Measurements from ENCODE around the gene LDLRAD4.

The LDLRAD4 gene

DNA sequence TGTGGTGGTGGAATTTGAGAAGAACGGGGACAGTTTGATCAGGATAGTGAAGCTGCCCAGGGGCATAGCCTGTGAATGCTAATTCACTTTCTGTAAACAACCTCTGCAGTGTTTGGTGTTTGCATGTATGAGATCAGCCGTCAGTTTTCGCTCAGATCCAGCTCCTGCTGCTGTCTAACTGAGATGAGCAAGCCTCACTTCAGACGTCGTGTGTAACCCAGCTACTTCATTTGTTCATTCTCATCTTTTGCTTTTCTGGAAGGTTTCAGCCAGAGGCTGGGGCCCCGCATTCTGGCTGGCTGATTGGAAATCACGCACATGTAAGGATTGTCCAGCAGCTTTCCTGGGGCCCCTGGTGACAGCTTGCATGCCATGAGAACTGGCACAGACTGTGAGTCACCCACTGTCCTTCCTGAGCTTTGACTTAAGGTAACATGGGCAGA, 48.9 kb downstream of the LDLRAD4 start:
- Histone ChIP-seq H3K79me2 (ENCODE audit: control insufficient read depth, insufficient read depth, low read length, unreplicated experiment) (no peaks in the 10 kb centered on the region), H3K27me3 (ENCODE audit: insufficient read depth, low read length) (peaks cover 54% of the 10 kb centered on the region), H3K36me3 (ENCODE audit: insufficient read depth, low read length) (no peaks in the 10 kb centered on the region), H3K4me3 (ENCODE audit: low read depth, low read length) (no peak overlapping the region), H3K27ac (ENCODE audit: low read depth, low read length) (no peak overlapping the region), H2AFZ (ENCODE audit: low read length, unreplicated experiment) (no peak overlapping the region), H3K4me1 (ENCODE audit: control insufficient read depth, insufficient read depth, low read length, unreplicated experiment) (no peaks in the 10 kb centered on the region)

DNA sequence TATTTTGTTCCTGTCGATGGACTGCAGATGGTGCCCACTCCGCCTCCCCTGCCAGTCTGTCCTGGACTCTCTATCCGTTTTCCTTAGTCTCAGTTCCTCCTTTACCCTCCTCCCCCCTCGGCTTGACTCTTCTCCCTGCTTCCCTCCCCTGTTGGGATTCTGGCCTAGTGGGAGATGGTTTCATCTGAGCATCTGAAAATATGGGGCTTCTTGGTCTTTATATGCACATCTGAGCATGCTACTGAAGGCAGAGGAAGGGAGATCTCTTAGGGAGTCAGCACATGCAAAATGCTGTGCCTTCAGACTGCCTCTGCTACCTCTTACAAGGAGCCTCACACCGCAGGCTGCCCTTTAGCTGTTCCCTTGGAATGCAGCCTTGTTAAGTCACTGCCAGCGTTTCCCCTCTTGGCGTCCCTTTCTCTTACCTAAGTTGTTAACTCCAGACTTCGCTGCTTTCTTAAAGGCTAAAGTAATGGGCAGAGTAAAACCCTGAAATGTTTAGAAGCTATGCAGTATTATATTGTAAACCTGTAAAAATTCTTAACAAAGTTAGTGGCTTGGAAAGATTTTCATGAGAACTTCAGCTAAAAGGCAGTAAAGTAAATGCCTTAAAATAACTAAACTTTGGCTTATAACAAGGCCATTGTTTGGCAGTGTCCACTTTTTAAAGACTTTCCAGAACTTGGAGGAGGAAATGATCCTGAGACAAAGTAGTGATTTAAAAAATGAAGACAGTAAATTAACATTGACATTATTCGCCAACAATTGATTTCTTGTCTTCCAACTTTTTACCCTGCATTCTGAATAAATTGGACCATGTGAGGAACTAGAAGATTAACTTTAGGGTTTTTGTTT, 49.8 kb downstream of the LDLRAD4 start:
- H3K27ac ChIP-seq (ENCODE audit: low read depth, low read length) = no peak overlapping the region
- H3K36me3 ChIP-seq (ENCODE audit: insufficient read depth, low read length) = no peaks in the 10 kb centered on the region
- no peaks in the 10 kb centered on the region for H3K79me2 ChIP-seq (ENCODE audit: control insufficient read depth, insufficient read depth, low read length, unreplicated experiment)
- H3K4me3 ChIP-seq (ENCODE audit: low read depth, low read length) = no peak overlapping the region
- H2AFZ ChIP-seq (ENCODE audit: low read length, unreplicated experiment) = no peak overlapping the region
- H3K27me3 ChIP-seq (ENCODE audit: insufficient read depth, low read length) = peaks cover 54% of the 10 kb centered on the region
- H3K4me1 ChIP-seq (ENCODE audit: control insufficient read depth, insufficient read depth, low read length, unreplicated experiment) = no peaks in the 10 kb centered on the region

DNA sequence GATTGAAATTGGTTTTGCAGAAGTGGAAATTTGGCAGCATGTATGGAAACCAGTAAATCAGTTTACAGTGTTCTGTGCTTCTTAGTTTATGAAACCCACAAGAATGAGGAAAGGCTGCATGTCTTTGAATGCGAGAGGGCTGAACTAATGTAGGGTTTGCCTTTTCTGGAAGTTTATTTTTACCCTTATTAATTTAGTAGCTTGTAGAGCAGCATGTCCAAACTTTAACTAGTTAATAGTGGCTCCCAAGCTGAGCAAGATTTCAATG, 50.4 kb downstream of the LDLRAD4 start:
- Histone ChIP-seq H3K36me3 (ENCODE audit: insufficient read depth, low read length) (no peaks in the 10 kb centered on the region), H3K27me3 (ENCODE audit: insufficient read depth, low read length) (peaks cover 54% of the 10 kb centered on the region), H3K4me3 (ENCODE audit: low read depth, low read length) (no peak overlapping the region), H2AFZ (ENCODE audit: low read length, unreplicated experiment) (no peak overlapping the region), H3K27ac (ENCODE audit: low read depth, low read length) (no peak overlapping the region), H3K79me2 (ENCODE audit: control insufficient read depth, insufficient read depth, low read length, unreplicated experiment) (no peaks in the 10 kb centered on the region), H3K4me1 (ENCODE audit: control insufficient read depth, insufficient read depth, low read length, unreplicated experiment) (no peaks in the 10 kb centered on the region)

DNA sequence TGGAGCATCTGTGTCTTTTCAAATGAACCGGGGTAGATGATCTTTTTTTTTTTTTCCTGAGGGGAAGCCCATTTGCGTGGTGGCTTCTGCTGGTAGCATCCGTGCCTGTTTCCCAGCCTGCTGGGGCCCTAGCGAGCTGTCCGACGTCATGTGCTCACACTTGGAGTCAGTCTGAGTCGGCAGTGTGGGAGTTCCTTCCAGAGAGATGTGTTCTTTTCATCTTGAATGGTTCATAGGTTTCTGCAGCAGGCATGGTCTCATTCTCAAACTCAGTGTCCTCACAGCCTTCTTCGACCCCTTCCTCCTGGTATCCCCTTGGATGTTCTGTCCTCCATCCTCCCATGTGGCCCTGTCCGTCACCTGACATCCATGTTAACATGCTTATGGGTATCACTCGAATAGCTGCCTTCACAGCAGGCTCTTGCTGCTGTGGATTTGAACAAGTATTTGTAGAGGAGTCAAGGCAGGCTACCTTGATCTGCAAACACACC, 51.0 kb downstream of the LDLRAD4 start:
- no peak overlapping the region for H2AFZ ChIP-seq (ENCODE audit: low read length, unreplicated experiment)
- no peaks in the 10 kb centered on the region for H3K79me2 ChIP-seq (ENCODE audit: control insufficient read depth, insufficient read depth, low read length, unreplicated experiment)
- no peaks in the 10 kb centered on the region for H3K36me3 ChIP-seq (ENCODE audit: insufficient read depth, low read length)
- H3K4me1 ChIP-seq (ENCODE audit: control insufficient read depth, insufficient read depth, low read length, unreplicated experiment) = no peaks in the 10 kb centered on the region
- peaks cover 58% of the 10 kb centered on the region for H3K27me3 ChIP-seq (ENCODE audit: insufficient read depth, low read length)
- H3K4me3 ChIP-seq (ENCODE audit: low read depth, low read length) = no peak overlapping the region
- H3K27ac ChIP-seq (ENCODE audit: low read depth, low read length) = no peak overlapping the region

DNA sequence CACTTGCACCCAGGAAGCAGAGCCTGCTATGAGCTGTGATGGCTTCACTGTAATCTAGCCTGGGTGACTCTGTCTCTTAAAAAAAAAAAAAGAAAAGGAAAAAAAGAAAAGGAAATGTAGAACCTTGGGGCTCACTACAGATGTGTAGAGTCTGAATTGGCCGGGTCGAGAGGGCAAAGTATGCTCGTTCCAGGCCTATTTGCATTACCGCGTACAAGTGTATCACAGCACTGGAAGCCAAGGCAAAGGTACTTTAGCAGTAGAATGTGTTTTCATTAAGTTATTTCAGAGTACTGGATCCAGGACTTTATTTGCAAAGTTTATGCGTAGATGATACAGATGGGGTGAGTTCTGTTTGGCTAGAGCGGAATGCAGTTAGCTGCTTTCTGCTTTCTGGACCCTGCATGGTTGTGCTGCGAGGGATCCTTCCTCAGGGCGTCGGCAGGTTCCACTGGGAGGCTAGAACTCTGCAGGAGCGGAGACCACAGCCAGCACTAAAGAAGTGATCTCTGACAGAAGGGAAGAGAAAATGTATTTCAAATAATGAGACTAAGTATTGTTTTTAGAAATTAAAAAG, 51.8 kb downstream of the LDLRAD4 start:
- H3K27me3 ChIP-seq (ENCODE audit: insufficient read depth, low read length) = peaks cover 55% of the 10 kb centered on the region
- no peaks in the 10 kb centered on the region for H3K4me1 ChIP-seq (ENCODE audit: control insufficient read depth, insufficient read depth, low read length, unreplicated experiment)
- no peaks in the 10 kb centered on the region for H3K79me2 ChIP-seq (ENCODE audit: control insufficient read depth, insufficient read depth, low read length, unreplicated experiment)
- no peak overlapping the region for H3K27ac ChIP-seq (ENCODE audit: low read depth, low read length)
- no peak overlapping the region for H3K4me3 ChIP-seq (ENCODE audit: low read depth, low read length)
- no peaks in the 10 kb centered on the region for H3K36me3 ChIP-seq (ENCODE audit: insufficient read depth, low read length)
- H2AFZ ChIP-seq (ENCODE audit: low read length, unreplicated experiment) = no peak overlapping the region

DNA sequence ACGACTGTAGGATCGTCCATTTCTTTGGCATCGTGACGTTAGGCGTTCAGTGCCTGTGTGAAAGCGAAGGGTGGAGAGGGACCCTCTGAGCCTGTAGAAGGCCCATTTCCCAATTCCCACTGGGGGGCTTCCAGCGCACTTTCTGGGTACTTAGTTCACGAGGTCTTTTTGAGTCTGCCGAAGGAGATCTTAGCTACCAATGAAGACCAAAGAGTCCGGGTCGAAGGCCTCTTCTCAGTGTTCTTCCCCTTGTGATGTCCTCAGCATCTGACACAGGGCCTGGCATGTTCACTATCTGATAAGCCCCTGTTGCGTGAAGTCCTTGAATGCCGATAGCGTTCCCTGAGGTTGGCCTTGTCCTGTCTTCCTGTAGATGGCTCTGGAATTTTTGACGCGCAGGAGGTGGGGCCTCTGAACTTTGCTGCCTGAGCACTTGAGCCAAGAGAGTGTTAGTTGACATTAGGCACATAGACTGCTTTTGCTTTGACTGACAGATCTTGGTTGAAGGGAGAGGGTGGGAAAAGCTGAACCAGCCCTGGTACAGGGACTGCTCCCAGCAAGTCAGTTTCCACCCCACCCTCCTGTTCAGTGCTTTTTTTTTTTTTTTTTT, 52.8 kb downstream of the LDLRAD4 start:
- Histone ChIP-seq H3K36me3 (ENCODE audit: insufficient read depth, low read length) (no peaks in the 10 kb centered on the region), H3K4me1 (ENCODE audit: control insufficient read depth, insufficient read depth, low read length, unreplicated experiment) (no peaks in the 10 kb centered on the region), H2AFZ (ENCODE audit: low read length, unreplicated experiment) (no peak overlapping the region), H3K27me3 (ENCODE audit: insufficient read depth, low read length) (peaks cover 52% of the 10 kb centered on the region), H3K27ac (ENCODE audit: low read depth, low read length) (no peak overlapping the region), H3K4me3 (ENCODE audit: low read depth, low read length) (no peak overlapping the region), H3K79me2 (ENCODE audit: control insufficient read depth, insufficient read depth, low read length, unreplicated experiment) (no peaks in the 10 kb centered on the region)

DNA sequence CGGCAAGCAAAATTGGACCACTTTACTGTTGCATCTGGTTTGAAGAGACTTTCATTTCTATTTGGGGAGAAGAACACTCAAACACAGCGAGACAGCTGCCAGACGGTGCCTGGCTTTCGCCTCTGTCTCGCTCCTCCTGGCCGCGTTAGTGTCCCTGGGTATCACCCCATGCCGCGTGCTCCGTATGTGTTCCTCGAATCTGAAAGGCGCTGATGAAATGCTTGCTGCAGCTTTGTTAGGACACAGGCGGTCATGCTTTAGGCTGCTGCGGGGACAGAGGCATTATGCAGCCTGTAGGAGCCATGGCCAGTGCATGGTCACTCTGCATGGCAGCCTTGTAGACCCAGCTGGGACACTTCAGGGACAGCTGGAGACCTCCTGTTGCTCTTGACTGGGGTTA, 53.9 kb downstream of the LDLRAD4 start:
- Histone ChIP-seq H3K27ac (ENCODE audit: low read depth, low read length) (no peak overlapping the region), H3K36me3 (ENCODE audit: insufficient read depth, low read length) (no peaks in the 10 kb centered on the region), H2AFZ (ENCODE audit: low read length, unreplicated experiment) (no peak overlapping the region), H3K27me3 (ENCODE audit: insufficient read depth, low read length) (peaks cover 47% of the 10 kb centered on the region), H3K4me1 (ENCODE audit: control insufficient read depth, insufficient read depth, low read length, unreplicated experiment) (no peaks in the 10 kb centered on the region), H3K4me3 (ENCODE audit: low read depth, low read length) (no peak overlapping the region), H3K79me2 (ENCODE audit: control insufficient read depth, insufficient read depth, low read length, unreplicated experiment) (no peaks in the 10 kb centered on the region)

DNA sequence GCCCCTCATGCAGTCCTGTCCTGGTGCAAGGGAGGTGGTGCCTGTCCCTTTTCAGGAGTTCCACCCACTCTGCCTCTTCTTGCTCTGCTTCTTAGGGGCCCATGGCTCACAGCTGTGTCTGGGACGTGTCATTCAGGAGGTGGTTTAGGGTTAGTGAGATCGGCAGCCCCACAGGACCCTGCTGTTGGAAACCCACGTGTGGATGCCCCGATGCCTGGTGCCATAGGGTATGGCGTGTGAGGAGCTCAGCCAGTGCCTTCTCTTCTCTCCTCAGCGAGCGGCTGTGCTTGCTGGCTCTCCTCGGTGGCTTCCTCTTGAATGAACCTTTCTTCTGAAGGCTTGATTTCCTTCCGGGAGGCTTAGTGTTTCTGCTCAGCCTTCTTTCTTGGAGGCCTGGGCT, 55.2 kb downstream of the LDLRAD4 start:
- Histone ChIP-seq H3K27ac (ENCODE audit: low read depth, low read length) (no peak overlapping the region), H3K36me3 (ENCODE audit: insufficient read depth, low read length) (no peaks in the 10 kb centered on the region), H3K79me2 (ENCODE audit: control insufficient read depth, insufficient read depth, low read length, unreplicated experiment) (no peaks in the 10 kb centered on the region), H2AFZ (ENCODE audit: low read length, unreplicated experiment) (no peak overlapping the region), H3K4me3 (ENCODE audit: low read depth, low read length) (no peak overlapping the region), H3K4me1 (ENCODE audit: control insufficient read depth, insufficient read depth, low read length, unreplicated experiment) (no peaks in the 10 kb centered on the region), H3K27me3 (ENCODE audit: insufficient read depth, low read length) (peaks cover 35% of the 10 kb centered on the region)

DNA sequence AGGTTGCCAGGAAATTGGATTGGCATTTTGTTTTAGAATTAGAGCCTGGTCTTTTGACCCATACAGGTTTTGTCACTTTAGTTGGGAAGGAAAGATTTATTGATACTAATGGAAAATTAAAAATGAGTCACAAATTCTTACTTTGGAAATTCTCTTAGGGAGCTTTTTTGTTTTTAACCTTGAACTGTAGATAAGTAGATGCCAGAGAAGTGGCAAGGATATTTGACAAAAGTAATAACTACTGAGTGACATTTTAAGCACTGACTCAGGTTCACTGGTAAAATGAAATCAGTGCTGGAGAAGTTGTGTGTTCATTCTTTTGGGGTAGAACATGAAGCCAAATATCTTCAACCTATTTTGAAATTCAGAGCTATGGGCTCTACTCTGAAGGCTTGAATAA, 56.5 kb downstream of the LDLRAD4 start:
- no peaks in the 10 kb centered on the region for H3K79me2 ChIP-seq (ENCODE audit: control insufficient read depth, insufficient read depth, low read length, unreplicated experiment)
- no peak overlapping the region for H3K4me3 ChIP-seq (ENCODE audit: low read depth, low read length)

DNA sequence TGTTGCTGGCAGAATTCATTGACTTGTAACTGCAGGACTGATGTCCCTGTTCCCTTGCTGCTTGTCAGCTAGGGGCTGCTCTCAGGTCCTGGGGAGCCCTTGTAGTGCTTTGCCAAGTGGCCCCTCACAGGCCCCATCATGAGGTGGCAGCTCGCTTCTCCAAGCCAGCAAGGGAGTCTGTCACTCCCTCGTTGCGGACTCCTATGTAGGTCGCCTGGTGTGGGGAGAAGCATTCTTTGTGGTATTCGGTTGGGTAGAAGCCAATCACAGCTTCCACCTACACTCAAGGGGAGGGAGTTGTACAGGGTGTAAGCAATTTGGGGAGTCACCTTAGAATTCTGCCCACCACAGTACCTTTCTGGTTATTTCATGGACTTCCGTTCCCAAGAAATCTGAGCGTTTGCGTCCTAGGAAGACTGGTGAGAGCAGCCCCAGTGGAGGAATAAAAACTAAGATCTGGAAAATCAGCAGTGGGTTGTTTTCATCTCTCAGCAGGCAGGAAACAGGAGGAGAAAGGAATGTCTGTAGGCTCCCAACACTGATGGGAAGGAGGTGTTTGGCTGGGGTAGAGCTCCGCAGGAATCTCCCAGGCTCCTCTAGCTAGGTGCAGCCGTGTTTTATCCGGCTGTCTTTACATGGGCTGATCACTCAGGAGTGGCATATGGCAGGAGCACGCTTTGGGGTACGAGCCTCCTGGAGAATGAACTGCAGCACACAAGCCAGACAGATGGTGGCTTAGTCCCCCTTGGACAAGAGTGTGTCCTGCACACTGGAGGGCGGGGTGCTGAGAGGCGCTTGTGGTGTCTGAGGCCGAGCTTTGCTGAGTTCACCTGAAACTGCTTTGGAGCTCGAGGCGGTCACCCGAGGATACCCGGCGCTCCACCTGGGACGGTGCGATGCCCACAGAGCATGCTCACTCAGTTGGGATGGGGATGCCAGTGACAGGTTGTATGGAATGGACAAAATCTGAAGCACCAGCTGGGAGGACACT, 58.3 kb downstream of the LDLRAD4 start:
- no peaks in the 10 kb centered on the region for H3K36me3 ChIP-seq (ENCODE audit: insufficient read depth, low read length)
- peaks cover 20% of the 10 kb centered on the region for H3K27me3 ChIP-seq (ENCODE audit: insufficient read depth, low read length)
- H3K4me3 ChIP-seq (ENCODE audit: low read depth, low read length) = no peak overlapping the region
- no peak overlapping the region for H3K27ac ChIP-seq (ENCODE audit: low read depth, low read length)
- no peak overlapping the region for H2AFZ ChIP-seq (ENCODE audit: low read length, unreplicated experiment)
- no peaks in the 10 kb centered on the region for H3K4me1 ChIP-seq (ENCODE audit: control insufficient read depth, insufficient read depth, low read length, unreplicated experiment)
- no peaks in the 10 kb centered on the region for H3K79me2 ChIP-seq (ENCODE audit: control insufficient read depth, insufficient read depth, low read length, unreplicated experiment)

More for the DNA sequence above, 56.5 kb downstream of the LDLRAD4 start:
- no peaks in the 10 kb centered on the region for H3K4me1 ChIP-seq (ENCODE audit: control insufficient read depth, insufficient read depth, low read length, unreplicated experiment)
- no peak overlapping the region for H2AFZ ChIP-seq (ENCODE audit: low read length, unreplicated experiment)
- no peaks in the 10 kb centered on the region for H3K36me3 ChIP-seq (ENCODE audit: insufficient read depth, low read length)
- no peak overlapping the region for H3K27ac ChIP-seq (ENCODE audit: low read depth, low read length)
- H3K27me3 ChIP-seq (ENCODE audit: insufficient read depth, low read length) = peaks cover 29% of the 10 kb centered on the region
